Activated T-cell treated with anti-CD3 and anti-CD28 coated beads, Interleukin-2, amount 50 U/mL, for 24 hours (primary cell): ENCODE results near the gene FAAP100.

Experiments
- DNase-seq: peaks from one replicate; pipeline ENCODE4 v3.0.0-alpha.2; 2020
- H3K27ac Mint-ChIP-seq: 2 replicates; pipeline ENCODE4 v1.8.0; 2020; ENCODE audit warnings: mild to moderate bottlenecking, mixed read lengths
- H3K27me3 Mint-ChIP-seq: 2 replicates; pipeline ENCODE4 v1.8.0; 2020; ENCODE audit warnings: mixed read lengths
- H3K36me3 Mint-ChIP-seq: 2 replicates; pipeline ENCODE4 v1.8.0; 2020; ENCODE audit warnings: low read depth, mixed read lengths
- H3K4me1 Mint-ChIP-seq: 2 replicates; pipeline ENCODE4 v1.8.0; 2020; ENCODE audit warnings: low read depth, mixed read lengths
- H3K4me3 Mint-ChIP-seq: 2 replicates; pipeline ENCODE4 v1.8.0; 2020; ENCODE audit warnings: mild to moderate bottlenecking, moderate library complexity, mixed read lengths
- H3K9me3 Mint-ChIP-seq: 2 replicates; pipeline ENCODE4 v1.8.0; 2020; ENCODE audit warnings: mixed read lengths

Gene FAAP100

GRCh38 chr17:81493198-81494038 lies 58.7 kb downstream of the FAAP100 start:
- Mint-ChIP-seq H3K27me3 (peaks cover 10% of the 10 kb centered on the region), H3K4me3 (no peak overlapping the region), H3K4me1 (peaks cover 2% of the 10 kb centered on the region), H3K9me3 (no peaks in the 10 kb centered on the region), H3K27ac (no peak overlapping the region), H3K36me3 (no peaks in the 10 kb centered on the region)
- no peak for DNase-seq

GRCh38 chr17:81492706-81493105 lies 59.4 kb downstream of the FAAP100 start:
- no peak overlapping the region for H3K27ac Mint-ChIP-seq
- DNase-seq: no peak
- no peaks in the 10 kb centered on the region for H3K36me3 Mint-ChIP-seq
- H3K9me3 Mint-ChIP-seq: no peaks in the 10 kb centered on the region
- peaks cover 4% of the 10 kb centered on the region for H3K27me3 Mint-ChIP-seq
- H3K4me1 Mint-ChIP-seq: peaks cover 2% of the 10 kb centered on the region
- H3K4me3 Mint-ChIP-seq: no peak overlapping the region

- H3K9me3 Mint-ChIP-seq: no peaks in the 10 kb centered on the region
- H3K4me1 Mint-ChIP-seq: peaks cover 5% of the 10 kb centered on the region
- peaks cover 4% of the 10 kb centered on the region for H3K27me3 Mint-ChIP-seq
- H3K36me3 Mint-ChIP-seq: no peaks in the 10 kb centered on the region
- DNase-seq: no peak
- no peak overlapping the region for H3K27ac Mint-ChIP-seq
- no peak overlapping the region for H3K4me3 Mint-ChIP-seq
Observed at GRCh38 chr17:81492202-81492601, 60.0 kb downstream of the FAAP100 start.

GRCh38 chr17:81491761-81492160 lies 60.4 kb downstream of the FAAP100 start:
- H3K4me1 Mint-ChIP-seq: peaks cover 5% of the 10 kb centered on the region
- H3K4me3 Mint-ChIP-seq: no peak overlapping the region
- no peak overlapping the region for H3K27ac Mint-ChIP-seq
- no peaks in the 10 kb centered on the region for H3K9me3 Mint-ChIP-seq
- DNase-seq: no peak
- H3K27me3 Mint-ChIP-seq: peaks cover 4% of the 10 kb centered on the region
- no peaks in the 10 kb centered on the region for H3K36me3 Mint-ChIP-seq

GRCh38 chr17:81491181-81491581 lies 61.0 kb downstream of the FAAP100 start:
- Mint-ChIP-seq H3K27ac (no peak overlapping the region), H3K9me3 (no peaks in the 10 kb centered on the region), H3K4me1 (peaks cover 10% of the 10 kb centered on the region), H3K27me3 (peaks cover 7% of the 10 kb centered on the region), H3K4me3 (no peak overlapping the region), H3K36me3 (no peaks in the 10 kb centered on the region)
- DNase-seq: no peak

- Mint-ChIP-seq H3K36me3 (no peaks in the 10 kb centered on the region), H3K4me3 (peak overlapping the region; percentile 56), H3K27me3 (peaks cover 11% of the 10 kb centered on the region), H3K4me1 (peaks cover 13% of the 10 kb centered on the region), H3K27ac (peak overlapping the region; percentile 41), H3K9me3 (no peaks in the 10 kb centered on the region)
- no peak for DNase-seq
Observed at GRCh38 chr17:81489998-81490992, 61.9 kb downstream of the FAAP100 start.
